A673 (cell line): ENCODE data around the gene ARRB1. TPM values are rescaled to one million over a fixed set of nuclear protein-coding genes. Genes with fewer than 3 reads are reported as not detected.

Source experiments
- BruUV-seq: library from RNA; stranded (reverse); fragments of 400-500 nt; replicated peaks from 2 replicates; lab custom pipeline; 2021; lab: Mats Ljungman, UMichigan
- CTCF ChIA-PET: fragments of 300-600 bp; sonication (Branson Sonifier 250); formaldehyde crosslinking; loops from one replicate; lab custom pipeline; 2022; ENCODE audit warnings: antibody characterized with exemption; lab: Charles Lee
- POLR2A ChIA-PET: fragments of 300-600 bp; sonication (Branson Sonifier 250); formaldehyde crosslinking; loops from one replicate; lab custom pipeline; 2022; ENCODE audit warnings: antibody characterized with exemption; ENCODE audit not compliant: low non-redundant PET; lab: Charles Lee
- DNase-seq: peaks from one replicate; pipeline ENCODE4 v3.0.0-alpha.2; 2015; ENCODE audit warnings: low spot score
- H3K27ac ChIP-seq: fragments of 200-600 bp; sonication (generic); 2 replicates; pipeline ENCODE4 v1.5.1; 2016; ENCODE audit warnings: mixed run types, low read depth, mild to moderate bottlenecking, mixed read lengths, antibody characterized with exemption, low read length; ENCODE audit not compliant: poor library complexity, severe bottlenecking
- H3K27me3 ChIP-seq: fragments of 200-600 bp; sonication (generic); replicated peaks from 2 replicates; pipeline ENCODE4 v1.6.1; 2017; ENCODE audit warnings: mixed run types, low read depth, mild to moderate bottlenecking, mixed read lengths, antibody characterized with exemption, low read length; ENCODE audit not compliant: insufficient read depth, poor library complexity
- H3K36me3 ChIP-seq: fragments of 200-600 bp; sonication (generic); 2 replicates; pipeline ENCODE4 v1.6.1; 2016; ENCODE audit warnings: mixed run types, mild to moderate bottlenecking, mixed read lengths, antibody characterized with exemption, low read length; ENCODE audit not compliant: insufficient read depth, poor library complexity, severe bottlenecking
- H3K4me1 ChIP-seq: fragments of 200-600 bp; sonication (generic); 2 replicates; pipeline ENCODE4 v1.6.1; 2017; ENCODE audit warnings: mixed run types, mild to moderate bottlenecking, mixed read lengths, antibody characterized with exemption, low read length; ENCODE audit not compliant: insufficient read depth, poor library complexity, severe bottlenecking
- H3K4me3 ChIP-seq: fragments of 200-600 bp; sonication (generic); 2 replicates; pipeline ENCODE4 v1.5.1; 2016; ENCODE audit warnings: low read depth, mixed run types, mild to moderate bottlenecking, mixed read lengths, low read length; ENCODE audit not compliant: poor library complexity, severe bottlenecking
- H3K9me3 ChIP-seq: fragments of 200-600 bp; sonication (generic); 2 replicates; pipeline ENCODE4 v1.6.1; 2016; ENCODE audit warnings: mixed run types, low read depth, mild to moderate bottlenecking, mixed read lengths, antibody characterized with exemption, low read length; ENCODE audit not compliant: poor library complexity, severe bottlenecking
- EZH2 ChIP-seq: fragments of 200-600 bp; sonication (generic); IDR thresholded peaks from 2 replicates; pipeline ENCODE4 v1.6.1; 2017; ENCODE audit warnings: borderline replicate concordance, low read depth, mild to moderate bottlenecking, mixed read lengths, antibody characterized with exemption, low read length; ENCODE audit not compliant: poor library complexity, severe bottlenecking
- intact Hi-C: fragments of 100-400 bp; cut with micrococcal nuclease; formaldehyde crosslinking; loops from one replicate; pipeline ENCODE4 v1.10.0; 2022; ENCODE audit not compliant: unreplicated experiment
- total RNA-seq: library from RNA; stranded (reverse); gene quantifications from 2 replicates; pipeline ENCODE4 v1.2.3, GENCODE V29; 2021
- TF ChIP-seq, protein P1 (sequence below): fragments of 300-800, 200-600 bp; sonication (generic); conservative IDR thresholded peaks from 2 replicates; pipeline ENCODE4 v1.5.1; 2017; ENCODE audit warnings: low read depth, mild to moderate bottlenecking, antibody characterized with exemption, low read length, moderate library complexity, mixed read lengths

Gene ARRB1
- total RNA-seq, 1 experiment from 2014 or later, result 37.8 TPM

DNA sequence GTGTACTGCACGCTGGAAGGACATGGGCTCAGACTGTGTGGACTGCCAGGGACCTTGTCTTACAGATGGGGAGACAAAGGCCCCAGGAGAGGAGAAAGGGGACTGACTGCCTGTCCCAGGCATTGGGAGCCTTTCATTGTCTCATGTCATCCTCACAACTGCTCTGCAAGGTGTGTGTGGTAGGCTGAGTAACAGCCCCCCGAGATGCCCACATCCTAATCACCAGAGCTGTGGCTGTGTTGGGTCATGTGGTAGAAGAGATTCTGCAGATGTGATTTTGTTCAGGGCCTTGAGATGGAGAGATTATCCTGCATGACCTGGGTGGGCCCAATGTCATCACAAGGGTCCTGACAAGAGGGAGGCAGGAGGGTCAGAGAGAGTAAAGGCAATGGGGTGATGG is 39.1 kb downstream of the ARRB1 start:
- H3K27me3 ChIP-seq, result no peaks in the 10 kb centered on the region
- no peaks in the 10 kb centered on the region for H3K36me3 ChIP-seq
- peak overlapping the region; percentile 66 for H3K27ac ChIP-seq
- BruUV-seq, result no TSS peak
- peaks cover 25% of the 10 kb centered on the region for H3K4me1 ChIP-seq
- TF ChIP-seq, protein P1, sequence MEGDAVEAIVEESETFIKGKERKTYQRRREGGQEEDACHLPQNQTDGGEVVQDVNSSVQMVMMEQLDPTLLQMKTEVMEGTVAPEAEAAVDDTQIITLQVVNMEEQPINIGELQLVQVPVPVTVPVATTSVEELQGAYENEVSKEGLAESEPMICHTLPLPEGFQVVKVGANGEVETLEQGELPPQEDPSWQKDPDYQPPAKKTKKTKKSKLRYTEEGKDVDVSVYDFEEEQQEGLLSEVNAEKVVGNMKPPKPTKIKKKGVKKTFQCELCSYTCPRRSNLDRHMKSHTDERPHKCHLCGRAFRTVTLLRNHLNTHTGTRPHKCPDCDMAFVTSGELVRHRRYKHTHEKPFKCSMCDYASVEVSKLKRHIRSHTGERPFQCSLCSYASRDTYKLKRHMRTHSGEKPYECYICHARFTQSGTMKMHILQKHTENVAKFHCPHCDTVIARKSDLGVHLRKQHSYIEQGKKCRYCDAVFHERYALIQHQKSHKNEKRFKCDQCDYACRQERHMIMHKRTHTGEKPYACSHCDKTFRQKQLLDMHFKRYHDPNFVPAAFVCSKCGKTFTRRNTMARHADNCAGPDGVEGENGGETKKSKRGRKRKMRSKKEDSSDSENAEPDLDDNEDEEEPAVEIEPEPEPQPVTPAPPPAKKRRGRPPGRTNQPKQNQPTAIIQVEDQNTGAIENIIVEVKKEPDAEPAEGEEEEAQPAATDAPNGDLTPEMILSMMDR, result no peak
- no peak for TF ChIP-seq EZH2
- no peaks in the 10 kb centered on the region for H3K9me3 ChIP-seq
- intact Hi-C loops, result no loop called here
- no peak overlapping the region for H3K4me3 ChIP-seq
- no peak for DNase-seq
- ChIA-PET POLR2A (no interaction called here), CTCF (no interaction called here)

DNA sequence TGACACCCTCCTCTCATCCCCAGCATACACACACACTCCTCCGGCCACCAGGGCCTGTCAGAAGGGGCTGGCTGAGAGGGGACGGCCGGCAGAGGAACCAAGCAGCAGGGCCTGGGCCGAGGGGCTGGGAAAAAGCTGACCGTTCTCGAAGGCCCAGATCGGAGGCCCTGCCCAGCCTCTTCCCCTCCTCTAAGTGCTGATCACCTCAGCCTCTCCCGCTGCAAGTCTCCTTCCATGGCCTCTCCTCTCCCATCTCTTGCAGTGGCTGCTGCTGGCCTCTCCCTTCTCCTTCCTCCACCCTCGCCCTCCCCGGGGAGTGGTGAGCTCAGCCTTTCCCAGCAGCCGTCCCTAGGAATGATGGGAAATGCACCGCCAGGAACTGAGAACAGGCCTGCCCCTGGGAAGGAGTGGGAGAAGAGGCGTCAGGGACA is 39.6 kb downstream of the ARRB1 start:
- no peaks in the 10 kb centered on the region for H3K27me3 ChIP-seq
- ChIA-PET POLR2A (no interaction called here), CTCF (no interaction called here)
- no peaks in the 10 kb centered on the region for H3K9me3 ChIP-seq
- intact Hi-C loops, result no loop called here
- peak overlapping the region; percentile 66 for H3K27ac ChIP-seq
- no peak overlapping the region for H3K4me3 ChIP-seq
- peak; percentile 71 for DNase-seq
- H3K4me1 ChIP-seq, result peaks cover 25% of the 10 kb centered on the region
- no peaks in the 10 kb centered on the region for H3K36me3 ChIP-seq
- TF ChIP-seq, protein P1, result no peak
- TF ChIP-seq EZH2, result no peak
- no TSS peak for BruUV-seq

DNA sequence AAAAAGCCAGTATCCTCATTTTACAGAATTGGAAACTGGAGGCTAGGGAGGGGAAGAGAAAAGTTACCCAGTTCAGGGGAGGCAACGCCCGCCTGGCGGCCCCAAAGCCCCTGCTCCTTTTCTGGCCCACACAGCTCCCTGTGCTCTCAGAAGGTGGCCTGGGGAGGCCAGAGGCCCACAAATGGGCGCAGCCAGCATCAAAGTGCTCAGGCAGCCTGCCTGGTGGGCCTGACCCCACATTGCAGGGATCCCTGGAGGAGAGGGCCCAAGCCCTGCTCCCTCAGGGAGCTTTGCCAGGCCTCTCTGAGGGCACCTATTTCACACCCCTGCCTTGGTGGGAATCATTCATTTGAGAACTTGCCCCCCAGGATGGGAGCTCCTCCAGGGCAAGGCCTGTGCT is 42.5 kb downstream of the ARRB1 start:
- ChIA-PET CTCF (no interaction called here), POLR2A (no interaction called here)
- Histone ChIP-seq H3K9me3 (no peaks in the 10 kb centered on the region), H3K27ac (no peak overlapping the region), H3K4me1 (peaks cover 22% of the 10 kb centered on the region), H3K4me3 (no peak overlapping the region), H3K27me3 (no peaks in the 10 kb centered on the region), H3K36me3 (no peaks in the 10 kb centered on the region)
- TF ChIP-seq, protein P1, result no peak
- TF ChIP-seq EZH2, result no peak
- intact Hi-C loops, result no loop called here
- DNase-seq, result no peak
- no TSS peak for BruUV-seq
